ENCODE measurements around the gene C17orf107. TPM values are rescaled to one million over a fixed set of nuclear protein-coding genes. Genes with fewer than 3 reads are reported as not detected.
A peak's percentile ranks its signal among the peaks of the same experiment; 100 is the strongest.

C17orf107 gene
- polyA plus RNA-seq, 6 donors from 2014 or later: 1.6 to 2.6 (median 2.1) TPM; not detected in 1

GRCh38 chr17:4945176-4945943 is 46.0 kb downstream of the C17orf107 start:
- DNase-seq (no peak), ATAC-seq (ENCODE audit: low read depth in 2 of 2) (no peak)
- Mint-ChIP-seq H3K9me3 (no peaks in the 10 kb centered on the region), H3K4me1 (peaks cover 64 to 71% (median 71%) of the 10 kb centered on the region in 3 donors), H3K27me3 (no peaks in the 10 kb centered on the region), H3K4me3 (peak overlapping the region; percentile 6 to 100 (median 98)), H3K36me3 (peaks cover 14 to 46% of the 10 kb centered on the region in 2 donors), H3K27ac (peak overlapping the region; percentile 64 to 98 (median 84))

GRCh38 chr17:4945944-4946280 is 46.6 kb downstream of the C17orf107 start:
- Mint-ChIP-seq H3K36me3 (peaks cover 14 to 46% of the 10 kb centered on the region in 2 donors), H3K4me3 (peak overlapping the region; percentile 91 to 100 (median 99)), H3K9me3 (no peaks in the 10 kb centered on the region), H3K27me3 (no peaks in the 10 kb centered on the region), H3K4me1 (peaks cover 65 to 73% (median 71%) of the 10 kb centered on the region in 3 donors), H3K27ac (peak overlapping the region in 3 of 6 donors; percentile 91 to 98 (median 95))
- DNase-seq (no peak), ATAC-seq (ENCODE audit: low read depth in 2 of 2) (no peak)

GRCh38 chr17:4946312-4946976 is 47.1 kb downstream of the C17orf107 start:
- DNase-seq: no peak
- no peaks in the 10 kb centered on the region for H3K27me3 Mint-ChIP-seq

GRCh38 chr17:4947010-4947410 is 47.7 kb downstream of the C17orf107 start:
- H3K27me3 Mint-ChIP-seq: no peaks in the 10 kb centered on the region
- H3K4me3 Mint-ChIP-seq: peak overlapping the region; percentile 91 to 100 (median 99)
- H3K36me3 Mint-ChIP-seq: peaks cover 14 to 40% of the 10 kb centered on the region in 2 donors
- DNase-seq: no peak
- H3K9me3 Mint-ChIP-seq: no peaks in the 10 kb centered on the region
- H3K27ac Mint-ChIP-seq: peak overlapping the region; percentile 76 to 98 (median 89)
- ATAC-seq (ENCODE audit: low read depth in 2 of 2): no peak
- H3K4me1 Mint-ChIP-seq: peaks cover 58 to 65% (median 63%) of the 10 kb centered on the region in 3 donors

More at GRCh38 chr17:4946312-4946976, 47.1 kb downstream of the C17orf107 start:
- ATAC-seq (ENCODE audit: low read depth in 2 of 2): no peak
- Mint-ChIP-seq H3K27ac (peak overlapping the region; percentile 76 to 98 (median 90)), H3K4me3 (peak overlapping the region; percentile 91 to 100 (median 99)), H3K4me1 (peaks cover 64 to 70% (median 69%) of the 10 kb centered on the region in 3 donors), H3K9me3 (no peaks in the 10 kb centered on the region), H3K36me3 (peaks cover 14 to 46% of the 10 kb centered on the region in 2 donors)

- DNase-seq: peak; percentile 61
These were observed 48.3 kb downstream of the C17orf107 start for GRCh38 chr17:4947411-4948165.

GRCh38 chr17:4948166-4948930 is 49.0 kb downstream of the C17orf107 start, which contains the start of gene PFN1:
TSS of gene PFN1 (minus strand) at chr17:4948530. CDS start at chr17:4948394, 136 bp downstream.
- H3K4me1 Mint-ChIP-seq: peaks cover 47 to 51% (median 50%) of the 10 kb centered on the region in 3 donors
- peaks cover 14 to 28% of the 10 kb centered on the region in 2 donors for H3K36me3 Mint-ChIP-seq

More at GRCh38 chr17:4947411-4948165, 48.3 kb downstream of the C17orf107 start:
- Mint-ChIP-seq H3K27me3 (no peaks in the 10 kb centered on the region), H3K27ac (peak overlapping the region; percentile 93 to 98 (median 96)), H3K4me1 (peaks cover 53 to 59% (median 57%) of the 10 kb centered on the region in 3 donors), H3K4me3 (peak overlapping the region; percentile 97 to 100 (median 99)), H3K36me3 (peaks cover 14 to 34% of the 10 kb centered on the region in 2 donors), H3K9me3 (no peaks in the 10 kb centered on the region)
- peak; percentile 14 to 19 for ATAC-seq (ENCODE audit: low read depth in 2 of 2)

GRCh38 chr17:4948931-4949320 is 49.6 kb downstream of the C17orf107 start:
- Mint-ChIP-seq H3K9me3 (no peaks in the 10 kb centered on the region), H3K27ac (peak overlapping the region; percentile 98 to 100 (median 98)), H3K4me1 (peaks cover 44 to 48% (median 44%) of the 10 kb centered on the region in 3 donors), H3K4me3 (peak overlapping the region; percentile 97 to 100 (median 99)), H3K27me3 (no peaks in the 10 kb centered on the region), H3K36me3 (peaks cover 14 to 27% of the 10 kb centered on the region in 2 donors)
- DNase-seq (peak; percentile 78), ATAC-seq (ENCODE audit: low read depth in 2 of 2) (peak; percentile 56 to 57)

More at GRCh38 chr17:4948166-4948930, 49.0 kb downstream of the C17orf107 start, which contains the start of gene PFN1:
- Mint-ChIP-seq H3K4me3 (peak within 1 kb of the TSS; percentile 97 to 100 (median 99)), H3K27me3 (no peaks in the 10 kb centered on the region), H3K9me3 (no peaks in the 10 kb centered on the region), H3K27ac (peak within 1 kb of the TSS; percentile 98 to 100 (median 98))
- peak; percentile 88 for DNase-seq
- ATAC-seq (ENCODE audit: low read depth in 2 of 2): peak; percentile 45 to 52

GRCh38 chr17:4949321-4950074 is 50.2 kb downstream of the C17orf107 start:
- peaks cover 38 to 43% (median 39%) of the 10 kb centered on the region in 3 donors for H3K4me1 Mint-ChIP-seq
- H3K27ac Mint-ChIP-seq: peak overlapping the region; percentile 83 to 98 (median 92)
- no peaks in the 10 kb centered on the region for H3K9me3 Mint-ChIP-seq
- H3K4me3 Mint-ChIP-seq: peak overlapping the region; percentile 85 to 100 (median 99)
- H3K27me3 Mint-ChIP-seq: no peaks in the 10 kb centered on the region
- DNase-seq: peak; percentile 85
- H3K36me3 Mint-ChIP-seq: peaks cover 14 to 21% of the 10 kb centered on the region in 2 donors
- peak; percentile 64 to 65 for ATAC-seq (ENCODE audit: low read depth in 2 of 2)

GRCh38 chr17:4950075-4950745 is 50.9 kb downstream of the C17orf107 start:
- peak in 1 of 2 donors; percentile 4 for ATAC-seq (ENCODE audit: low read depth in 2 of 2)
- Mint-ChIP-seq H3K27ac (peak overlapping the region; percentile 24 to 98 (median 83)), H3K4me3 (peak overlapping the region; percentile 66 to 99 (median 86)), H3K36me3 (peaks cover 12 to 18% of the 10 kb centered on the region in 2 donors), H3K9me3 (no peaks in the 10 kb centered on the region), H3K27me3 (no peaks in the 10 kb centered on the region), H3K4me1 (peaks cover 31 to 35% (median 32%) of the 10 kb centered on the region in 3 donors)
- DNase-seq: no peak

- no peak for ATAC-seq (ENCODE audit: low read depth in 2 of 2)
- peaks cover 26 to 30% (median 27%) of the 10 kb centered on the region in 3 donors for H3K4me1 Mint-ChIP-seq
- H3K27me3 Mint-ChIP-seq: no peaks in the 10 kb centered on the region
- peaks cover 8 to 12% of the 10 kb centered on the region in 2 donors for H3K36me3 Mint-ChIP-seq
- DNase-seq: no peak
- peak within 1 kb of the TSS; percentile 66 to 99 (median 86) for H3K4me3 Mint-ChIP-seq
- H3K9me3 Mint-ChIP-seq: no peaks in the 10 kb centered on the region
- H3K27ac Mint-ChIP-seq: peak within 1 kb of the TSS; percentile 59 to 98 (median 86)
These were observed 51.4 kb downstream of the C17orf107 start, which contains the start of gene ENO3 for GRCh38 chr17:4950746-4951204. TSS of gene ENO3 (plus strand) at chr17:4951119. CDS start at chr17:4951830, 711 bp downstream.

- DNase-seq (no peak), ATAC-seq (ENCODE audit: low read depth in 2 of 2) (no peak)
- peaks cover 4 to 8% of the 10 kb centered on the region in 2 donors for H3K36me3 Mint-ChIP-seq
- peak overlapping the region in 6 of 8 donors; percentile 2 to 99 (median 80) for H3K4me3 Mint-ChIP-seq
- H3K9me3 Mint-ChIP-seq: no peaks in the 10 kb centered on the region
- peak overlapping the region in 4 of 6 donors; percentile 31 to 73 (median 57) for H3K27ac Mint-ChIP-seq
- peaks cover 24 to 27% (median 24%) of the 10 kb centered on the region in 3 donors for H3K4me1 Mint-ChIP-seq
- H3K27me3 Mint-ChIP-seq: no peaks in the 10 kb centered on the region
These were observed 52.1 kb downstream of the C17orf107 start for GRCh38 chr17:4951486-4951885.
